MM.1S (cell line): ENCODE data around the gene URB1.

Experiments used
- EZH2 ChIP-seq: fragments of 300-600 bp; sonication (generic); optimal IDR thresholded peaks from 2 replicates; pipeline ENCODE3; 2017; ENCODE audit warnings: low read depth, mild to moderate bottlenecking, antibody characterized with exemption, low read length, mixed read lengths
- EZH2phosphoT487 ChIP-seq: fragments of 300-600 bp; sonication (generic); IDR thresholded peaks from 2 replicates; pipeline ENCODE4 v1.6.1; 2018; ENCODE audit warnings: antibody characterized with exemption, low read length
- TF ChIP-seq, protein P1 (sequence below): fragments of 300-600 bp; sonication (generic); IDR thresholded peaks from 2 replicates; pipeline ENCODE4 v1.5.1; 2016; ENCODE audit warnings: antibody characterized with exemption, low read length, mixed read lengths

GRCh38 chr21:32372755-32373154 lies 20.1 kb downstream of the URB1 start:
- TF ChIP-seq, protein P1, sequence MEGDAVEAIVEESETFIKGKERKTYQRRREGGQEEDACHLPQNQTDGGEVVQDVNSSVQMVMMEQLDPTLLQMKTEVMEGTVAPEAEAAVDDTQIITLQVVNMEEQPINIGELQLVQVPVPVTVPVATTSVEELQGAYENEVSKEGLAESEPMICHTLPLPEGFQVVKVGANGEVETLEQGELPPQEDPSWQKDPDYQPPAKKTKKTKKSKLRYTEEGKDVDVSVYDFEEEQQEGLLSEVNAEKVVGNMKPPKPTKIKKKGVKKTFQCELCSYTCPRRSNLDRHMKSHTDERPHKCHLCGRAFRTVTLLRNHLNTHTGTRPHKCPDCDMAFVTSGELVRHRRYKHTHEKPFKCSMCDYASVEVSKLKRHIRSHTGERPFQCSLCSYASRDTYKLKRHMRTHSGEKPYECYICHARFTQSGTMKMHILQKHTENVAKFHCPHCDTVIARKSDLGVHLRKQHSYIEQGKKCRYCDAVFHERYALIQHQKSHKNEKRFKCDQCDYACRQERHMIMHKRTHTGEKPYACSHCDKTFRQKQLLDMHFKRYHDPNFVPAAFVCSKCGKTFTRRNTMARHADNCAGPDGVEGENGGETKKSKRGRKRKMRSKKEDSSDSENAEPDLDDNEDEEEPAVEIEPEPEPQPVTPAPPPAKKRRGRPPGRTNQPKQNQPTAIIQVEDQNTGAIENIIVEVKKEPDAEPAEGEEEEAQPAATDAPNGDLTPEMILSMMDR = no peak
- TF ChIP-seq EZH2phosphoT487 (no peak), EZH2 (no peak)
